GM11168 (cell line): ENCODE measurements around the gene SLC25A44.

Experiments used
- in situ Hi-C: fragments of 300-500 bp; cut with MboI; formaldehyde crosslinking; loops from one replicate; pipeline ENCODE4 v1.12.0; 2022; ENCODE audit warnings: low sequenced_read_pairs; ENCODE audit not compliant: unreplicated experiment

Gene SLC25A44

GRCh38 chr1:156258859-156259258 lies 65.0 kb downstream of the SLC25A44 start:
- in situ Hi-C loops, result no loop called here

GRCh38 chr1:156259805-156260204 lies 65.9 kb downstream of the SLC25A44 start:
- in situ Hi-C loops, result no loop called here

GRCh38 chr1:156260896-156261295 lies 67.0 kb downstream of the SLC25A44 start:
- in situ Hi-C loops, result no loop called here
